ENCODE results near the gene MGA.

MGA gene

DNA sequence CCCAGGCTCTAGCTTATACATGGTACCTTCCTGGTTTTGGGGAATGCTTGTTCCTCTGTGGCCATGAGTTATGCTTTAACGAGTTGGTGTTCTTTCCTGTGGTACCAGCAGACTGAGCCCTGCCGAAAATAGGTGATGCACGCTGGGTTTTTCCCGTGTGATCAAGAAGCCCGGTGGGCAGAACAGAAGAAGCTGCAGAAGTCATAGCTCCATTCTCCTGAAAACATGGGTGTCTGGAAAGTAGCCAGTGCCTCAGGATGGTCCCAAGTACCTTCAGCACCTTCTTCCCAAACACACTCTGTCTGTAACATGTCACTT, 139.2 kb downstream of the MGA start:
- no peaks in the 10 kb centered on the region for H3K79me1 ChIP-seq (ENCODE audit: low read depth, low read length)
- H4K8ac ChIP-seq (ENCODE audit: low read depth, low read length), result no peak overlapping the region
- no peak overlapping the region for H3K23ac ChIP-seq (ENCODE audit: low read depth, low read length, poor library complexity)
- H2AK5ac ChIP-seq (ENCODE audit: low read depth, low read length), result no peak overlapping the region
- no peak overlapping the region for H4K91ac ChIP-seq (ENCODE audit: low read depth, low read length, poor library complexity)
- H3K27ac ChIP-seq (replicated peaks; ENCODE audit: low read length), result no peak overlapping the region
- H3K9ac ChIP-seq (ENCODE audit: low read depth, low read length, poor library complexity), result no peak overlapping the region
- no peak overlapping the region for H3K14ac ChIP-seq (ENCODE audit: low read length)
- no peak overlapping the region for H3K4ac ChIP-seq (ENCODE audit: low read length)
- H2BK5ac ChIP-seq (ENCODE audit: low read length), result no peak overlapping the region
- peaks cover 0 to 2% of the 10 kb centered on the region in 2 donors for H3K4me1 ChIP-seq (ENCODE audit: control insufficient read depth in 2 of 2, insufficient read depth in 1 of 2, low read depth in 1 of 2, low read length in 2 of 2)
- H3K9me3 ChIP-seq (replicated peaks in 1 of 2; ENCODE audit: control insufficient read depth in 2 of 2, insufficient read depth in 1 of 2, low read depth in 1 of 2, low read length in 2 of 2), result peaks cover 0 to 7% of the 10 kb centered on the region in 2 donors
- peaks cover 0 to 12% of the 10 kb centered on the region in 2 donors for H3K36me3 ChIP-seq (replicated peaks in 1 of 2; ENCODE audit: control insufficient read depth in 2 of 2, insufficient read depth in 2 of 2, low read length in 2 of 2)
- H3K27me3 ChIP-seq (ENCODE audit: control insufficient read depth in 3 of 3, insufficient read depth in 3 of 3, low read depth in 1 of 3, low read length in 3 of 3), result no peaks in the 10 kb centered on the region
- H3K18ac ChIP-seq (ENCODE audit: low read length), result no peak overlapping the region
- WGBS, 2 donors (ENCODE audit: extremely low coverage in 2 of 2, insufficient read length in 2 of 2, insufficient replicate concordance in 1 of 2), result no CpG with 5 or more reads among the region's 5 CpGs
- DNase-seq (ENCODE audit: low spot score), result no peak
- no peak overlapping the region for H2AFZ ChIP-seq (ENCODE audit: low read length)
- no peak overlapping the region for H2BK120ac ChIP-seq (ENCODE audit: low read depth, low read length)
- H2BK15ac ChIP-seq (ENCODE audit: low read length), result no peak overlapping the region
- H2BK12ac ChIP-seq (ENCODE audit: low read length), result no peak overlapping the region
- no peak overlapping the region for H3K4me2 ChIP-seq (ENCODE audit: insufficient read depth, low read length, poor library complexity, severe bottlenecking)
- no peak overlapping the region for H3K4me3 ChIP-seq (ENCODE audit: low read length in 2 of 2)

DNA sequence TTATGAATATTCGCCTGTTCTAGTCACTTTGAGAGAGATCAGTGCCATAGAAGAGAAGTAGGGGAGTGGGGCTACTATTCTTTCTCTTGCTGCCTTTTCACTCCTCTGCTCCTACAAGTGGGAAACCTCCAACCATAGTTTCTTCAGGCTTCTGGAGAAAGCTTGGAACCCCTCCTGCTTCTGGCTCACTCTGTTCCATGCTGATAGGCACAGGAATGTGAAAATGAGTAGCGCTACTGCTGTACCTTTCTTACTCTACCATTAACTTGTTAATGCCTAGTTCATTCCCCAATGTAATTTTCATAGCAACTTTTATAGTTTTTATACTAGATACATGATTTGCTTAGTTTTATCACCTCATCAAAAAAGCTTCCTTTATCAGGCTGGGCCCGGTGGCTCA, 141.0 kb downstream of the MGA start:
- peaks cover 0 to 4% of the 10 kb centered on the region in 2 donors for H3K4me1 ChIP-seq (ENCODE audit: control insufficient read depth in 2 of 2, insufficient read depth in 1 of 2, low read depth in 1 of 2, low read length in 2 of 2)
- no peaks in the 10 kb centered on the region for H3K79me1 ChIP-seq (ENCODE audit: low read depth, low read length)
- no peak overlapping the region for H2BK5ac ChIP-seq (ENCODE audit: low read length)
- H3K36me3 ChIP-seq (replicated peaks in 1 of 2; ENCODE audit: control insufficient read depth in 2 of 2, insufficient read depth in 2 of 2, low read length in 2 of 2), result peaks cover 0 to 12% of the 10 kb centered on the region in 2 donors
- no peak overlapping the region for H3K4ac ChIP-seq (ENCODE audit: low read length)
- no peak overlapping the region for H3K4me2 ChIP-seq (ENCODE audit: insufficient read depth, low read length, poor library complexity, severe bottlenecking)
- no peak overlapping the region for H3K23ac ChIP-seq (ENCODE audit: low read depth, low read length, poor library complexity)
- no peak overlapping the region for H2AK5ac ChIP-seq (ENCODE audit: low read depth, low read length)
- H3K9ac ChIP-seq (ENCODE audit: low read depth, low read length, poor library complexity), result no peak overlapping the region
- WGBS, 2 donors (ENCODE audit: extremely low coverage in 2 of 2, insufficient read length in 2 of 2, insufficient replicate concordance in 1 of 2), result no CpG with 5 or more reads among the region's 3 CpGs
- no peak overlapping the region for H3K18ac ChIP-seq (ENCODE audit: low read length)
- H4K91ac ChIP-seq (ENCODE audit: low read depth, low read length, poor library complexity), result no peak overlapping the region
- no peak overlapping the region for H2BK15ac ChIP-seq (ENCODE audit: low read length)
- peaks cover 0 to 7% of the 10 kb centered on the region in 2 donors for H3K9me3 ChIP-seq (replicated peaks in 1 of 2; ENCODE audit: control insufficient read depth in 2 of 2, insufficient read depth in 1 of 2, low read depth in 1 of 2, low read length in 2 of 2)
- H2BK12ac ChIP-seq (ENCODE audit: low read length), result no peak overlapping the region
- no peak overlapping the region for H4K8ac ChIP-seq (ENCODE audit: low read depth, low read length)
- no peak overlapping the region for H3K4me3 ChIP-seq (ENCODE audit: low read length in 2 of 2)
- no peak overlapping the region for H2BK120ac ChIP-seq (ENCODE audit: low read depth, low read length)
- no peaks in the 10 kb centered on the region for H3K27me3 ChIP-seq (ENCODE audit: control insufficient read depth in 3 of 3, insufficient read depth in 3 of 3, low read depth in 1 of 3, low read length in 3 of 3)
- H3K27ac ChIP-seq (replicated peaks; ENCODE audit: low read length), result no peak overlapping the region
- no peak overlapping the region for H3K14ac ChIP-seq (ENCODE audit: low read length)
- H2AFZ ChIP-seq (ENCODE audit: low read length), result no peak overlapping the region
- no peak for DNase-seq (ENCODE audit: low spot score)

- Histone ChIP-seq H3K4ac (ENCODE audit: low read length) (no peak overlapping the region), H2BK120ac (ENCODE audit: low read depth, low read length) (no peak overlapping the region), H2BK5ac (ENCODE audit: low read length) (no peak overlapping the region), H3K23ac (ENCODE audit: low read depth, low read length, poor library complexity) (no peak overlapping the region), H3K36me3 (replicated peaks in 1 of 2; ENCODE audit: control insufficient read depth in 2 of 2, insufficient read depth in 2 of 2, low read length in 2 of 2) (peaks cover 0 to 12% of the 10 kb centered on the region in 2 donors), H4K91ac (ENCODE audit: low read depth, low read length, poor library complexity) (no peak overlapping the region), H2BK15ac (ENCODE audit: low read length) (no peak overlapping the region), H3K4me3 (ENCODE audit: low read length in 2 of 2) (no peak overlapping the region), H3K4me2 (ENCODE audit: insufficient read depth, low read length, poor library complexity, severe bottlenecking) (no peak overlapping the region), H3K27me3 (ENCODE audit: control insufficient read depth in 3 of 3, insufficient read depth in 3 of 3, low read depth in 1 of 3, low read length in 3 of 3) (no peaks in the 10 kb centered on the region), H4K8ac (ENCODE audit: low read depth, low read length) (no peak overlapping the region), H3K9me3 (replicated peaks in 1 of 2; ENCODE audit: control insufficient read depth in 2 of 2, insufficient read depth in 1 of 2, low read depth in 1 of 2, low read length in 2 of 2) (peaks cover 0 to 7% of the 10 kb centered on the region in 2 donors), H3K14ac (ENCODE audit: low read length) (no peak overlapping the region), H3K18ac (ENCODE audit: low read length) (no peak overlapping the region), H2AK5ac (ENCODE audit: low read depth, low read length) (no peak overlapping the region), H3K27ac (replicated peaks; ENCODE audit: low read length) (no peak overlapping the region), H3K4me1 (ENCODE audit: control insufficient read depth in 2 of 2, insufficient read depth in 1 of 2, low read depth in 1 of 2, low read length in 2 of 2) (peaks cover 0 to 4% of the 10 kb centered on the region in 2 donors), H3K9ac (ENCODE audit: low read depth, low read length, poor library complexity) (no peak overlapping the region), H2AFZ (ENCODE audit: low read length) (no peak overlapping the region), H2BK12ac (ENCODE audit: low read length) (no peak overlapping the region), H3K79me1 (ENCODE audit: low read depth, low read length) (no peaks in the 10 kb centered on the region)
- WGBS, 2 donors (ENCODE audit: extremely low coverage in 2 of 2, insufficient read length in 2 of 2, insufficient replicate concordance in 1 of 2), result no CpG with 5 or more reads among the region's 3 CpGs
- no peak for DNase-seq (ENCODE audit: low spot score)
Measured at GRCh38 chr15:41801850-41802455, 141.7 kb downstream of the MGA start.

GRCh38 chr15:41804361-41804760, 144.2 kb downstream of the MGA start:
- H3K79me1 ChIP-seq (ENCODE audit: low read depth, low read length), result no peaks in the 10 kb centered on the region
- no peak overlapping the region for H3K23ac ChIP-seq (ENCODE audit: low read depth, low read length, poor library complexity)
- no peak overlapping the region for H2BK12ac ChIP-seq (ENCODE audit: low read length)
- no peak overlapping the region for H3K4me2 ChIP-seq (ENCODE audit: insufficient read depth, low read length, poor library complexity, severe bottlenecking)
- no peak overlapping the region for H2AK5ac ChIP-seq (ENCODE audit: low read depth, low read length)
- H4K8ac ChIP-seq (ENCODE audit: low read depth, low read length), result no peak overlapping the region
- H3K27ac ChIP-seq (replicated peaks; ENCODE audit: low read length), result no peak overlapping the region
- no peak overlapping the region for H3K14ac ChIP-seq (ENCODE audit: low read length)
- H3K18ac ChIP-seq (ENCODE audit: low read length), result no peak overlapping the region
- H2BK5ac ChIP-seq (ENCODE audit: low read length), result no peak overlapping the region
- H3K36me3 ChIP-seq (replicated peaks in 1 of 2; ENCODE audit: control insufficient read depth in 2 of 2, insufficient read depth in 2 of 2, low read length in 2 of 2), result peaks cover 0 to 12% of the 10 kb centered on the region in 2 donors
- H3K9me3 ChIP-seq (replicated peaks in 1 of 2; ENCODE audit: control insufficient read depth in 2 of 2, insufficient read depth in 1 of 2, low read depth in 1 of 2, low read length in 2 of 2), result peaks cover 0 to 7% of the 10 kb centered on the region in 2 donors
- no CpG with 5 or more reads among the region's 2 CpGs for WGBS, 2 donors (ENCODE audit: extremely low coverage in 2 of 2, insufficient read length in 2 of 2, insufficient replicate concordance in 1 of 2)
- H3K4me3 ChIP-seq (ENCODE audit: low read length in 2 of 2), result no peak overlapping the region
- no peak overlapping the region for H2AFZ ChIP-seq (ENCODE audit: low read length)
- no peak overlapping the region for H2BK120ac ChIP-seq (ENCODE audit: low read depth, low read length)
- no peak overlapping the region for H3K4ac ChIP-seq (ENCODE audit: low read length)
- no peaks in the 10 kb centered on the region for H3K27me3 ChIP-seq (ENCODE audit: control insufficient read depth in 3 of 3, insufficient read depth in 3 of 3, low read depth in 1 of 3, low read length in 3 of 3)
- peaks cover 0 to 4% of the 10 kb centered on the region in 2 donors for H3K4me1 ChIP-seq (ENCODE audit: control insufficient read depth in 2 of 2, insufficient read depth in 1 of 2, low read depth in 1 of 2, low read length in 2 of 2)
- no peak overlapping the region for H2BK15ac ChIP-seq (ENCODE audit: low read length)
- no peak overlapping the region for H3K9ac ChIP-seq (ENCODE audit: low read depth, low read length, poor library complexity)
- no peak overlapping the region for H4K91ac ChIP-seq (ENCODE audit: low read depth, low read length, poor library complexity)
- DNase-seq (ENCODE audit: low spot score), result no peak

All from neuronal stem cell (in vitro differentiated cells).